HEK293 (cell line): ENCODE data around the gene MXD4.
A peak's percentile ranks its signal among the peaks of the same experiment; 100 is the strongest.

ENCODE experiments used
- CTCF ChIA-PET: fragments of 350-600 bp; formaldehyde crosslinking; extraction: SDS; loops from one replicate; lab custom pipeline; 2021; ENCODE audit warnings: antibody characterized with exemption; lab: Yijun Ruan, JAX
- POLR2A ChIA-PET: fragments of 300-600 bp; formaldehyde crosslinking; extraction: SDS; loops from one replicate; lab custom pipeline; 2020; ENCODE audit warnings: antibody characterized with exemption, inconsistent platforms; lab: Yijun Ruan, JAX
- H3K27ac ChIP-seq: fragments of 200-500 bp; sonication (Bioruptor generic); 2 replicates; pipeline ENCODE4 v1.5.1; 2014; ENCODE audit warnings: low read depth, low read length, control low read depth, inconsistent platforms; ENCODE audit errors: extremely low read depth
- H3K36me3 ChIP-seq, 2 experiments: fragments of 200-500 bp in 1 of 2; sonication (Bioruptor generic) in 1 of 2; 1 replicate in 1 of 2; 2 replicates in 1 of 2; pipeline ENCODE4 v1.5.1; 2014 to 2017; ENCODE audit warnings: inconsistent platforms in 2 of 2, low read length in 2 of 2; ENCODE audit not compliant: control insufficient read depth in 2 of 2, insufficient read depth in 1 of 2
- H3K4me1 ChIP-seq: fragments of 200-500 bp; sonication (Bioruptor generic); 2 replicates; pipeline ENCODE4 v1.5.1; 2014; ENCODE audit warnings: mild to moderate bottlenecking, low read length, inconsistent platforms; ENCODE audit not compliant: control insufficient read depth, insufficient read depth
- H3K4me3 ChIP-seq: 2 replicates; pipeline ENCODE4 v1.5.1; 2011; ENCODE audit warnings: low read depth, mild to moderate bottlenecking, control low read depth, low read length, moderate library complexity
- H3K9me3 ChIP-seq: fragments of 200-500 bp; sonication (Bioruptor generic); 2 replicates; pipeline ENCODE4 v1.5.1; 2014; ENCODE audit warnings: low read depth, low read length, inconsistent platforms; ENCODE audit not compliant: control insufficient read depth, insufficient read depth
- GFI1B ChIP-seq: fragments of 450-650 bp; formaldehyde crosslinking; IDR thresholded peaks from 2 replicates; pipeline ENCODE4 v1.5.1; 2016; ENCODE audit warnings: missing biosample characterization, missing genetic modification characterization
- SETDB1 ChIP-seq: IDR thresholded peaks from one replicate; pipeline ENCODE4 v1.6.1; 2017; ENCODE audit warnings: mild to moderate bottlenecking, low read length, moderate library complexity, mixed read lengths; ENCODE audit not compliant: insufficient read length
- SP2 ChIP-seq: fragments of 450-650 bp; formaldehyde crosslinking; IDR thresholded peaks from 2 replicates; pipeline ENCODE4 v1.5.1; 2016; ENCODE audit warnings: missing biosample characterization, missing genetic modification characterization
- ZFP37 ChIP-seq: fragments of 450-650 bp; formaldehyde crosslinking; IDR thresholded peaks from 2 replicates; pipeline ENCODE4 v1.5.1; 2016; ENCODE audit warnings: missing biosample characterization, missing genetic modification characterization
- ZFP69B ChIP-seq: fragments of 450-650 bp; formaldehyde crosslinking; IDR thresholded peaks from 2 replicates; pipeline ENCODE4 v1.5.1; 2016; ENCODE audit warnings: missing biosample characterization, missing genetic modification characterization
- ZNF112 ChIP-seq: fragments of 450-650 bp; formaldehyde crosslinking; IDR thresholded peaks from 2 replicates; pipeline ENCODE4 v1.5.0; 2017; ENCODE audit warnings: missing biosample characterization, missing genetic modification characterization
- ZNF169 ChIP-seq: fragments of 450-650 bp; formaldehyde crosslinking; IDR thresholded peaks from 2 replicates; pipeline ENCODE4 v1.5.1; 2016; ENCODE audit warnings: missing biosample characterization, missing genetic modification characterization
- ZNF239 ChIP-seq: fragments of 450-650 bp; formaldehyde crosslinking; IDR thresholded peaks from 2 replicates; pipeline ENCODE4 v1.5.1; 2016; ENCODE audit warnings: missing biosample characterization, missing genetic modification characterization
- ZNF280C ChIP-seq: fragments of 450-650 bp; formaldehyde crosslinking; IDR thresholded peaks from 2 replicates; pipeline ENCODE4 v1.5.1; 2016; ENCODE audit warnings: missing biosample characterization, missing genetic modification characterization
- ZNF510 ChIP-seq: fragments of 450-650 bp; formaldehyde crosslinking; IDR thresholded peaks from 2 replicates; pipeline ENCODE4 v1.5.1; 2018; ENCODE audit warnings: mild to moderate bottlenecking, missing genetic modification characterization, missing biosample characterization; ENCODE audit not compliant: insufficient replicate concordance
- ZNF548 ChIP-seq: fragments of 450-650 bp; formaldehyde crosslinking; IDR thresholded peaks from 2 replicates; pipeline ENCODE4 v1.5.1; 2016; ENCODE audit warnings: missing biosample characterization, missing genetic modification characterization
- ZNF560 ChIP-seq: fragments of 450-650 bp; formaldehyde crosslinking; IDR thresholded peaks from 2 replicates; pipeline ENCODE4 v1.5.1; 2017; ENCODE audit warnings: missing biosample characterization, missing genetic modification characterization, borderline replicate concordance
- ZNF596 ChIP-seq: fragments of 450-650 bp; IDR thresholded peaks from 2 replicates; pipeline ENCODE4 v1.5.0; 2018; ENCODE audit warnings: missing biosample characterization, mild to moderate bottlenecking, missing genetic modification characterization, moderate library complexity
- ZNF626 ChIP-seq: fragments of 450-650 bp; sonication (Bioruptor Pico); formaldehyde crosslinking; IDR thresholded peaks from 2 replicates; pipeline ENCODE4 v1.5.1; 2018; ENCODE audit warnings: missing biosample characterization, missing genetic modification characterization, inconsistent platforms
- ZNF677 ChIP-seq: fragments of 450-650 bp; IDR thresholded peaks from 2 replicates; pipeline ENCODE4 v1.5.0; 2018; ENCODE audit warnings: missing biosample characterization, mild to moderate bottlenecking, missing genetic modification characterization, moderate library complexity
- ZNF777 ChIP-seq: fragments of 450-650 bp; formaldehyde crosslinking; IDR thresholded peaks from 2 replicates; pipeline ENCODE4 v1.5.1; 2017; ENCODE audit warnings: missing biosample characterization, missing genetic modification characterization, borderline replicate concordance
- ZNF830 ChIP-seq: fragments of 450-650 bp; IDR thresholded peaks from 2 replicates; pipeline ENCODE4 v1.5.0; 2018; ENCODE audit warnings: missing biosample characterization, missing genetic modification characterization, low read depth, mild to moderate bottlenecking, moderate library complexity
- ZSCAN23 ChIP-seq: fragments of 450-650 bp; formaldehyde crosslinking; IDR thresholded peaks from 2 replicates; pipeline ENCODE4 v1.5.1; 2016; ENCODE audit warnings: missing biosample characterization, missing genetic modification characterization
- TF ChIP-seq, protein P1 (sequence below): fragments of 450-650 bp; formaldehyde crosslinking; IDR thresholded peaks from 2 replicates; pipeline ENCODE4 v1.5.1; 2016; ENCODE audit warnings: missing biosample characterization, missing genetic modification characterization
- TF ChIP-seq, protein P2 (sequence below): fragments of 450-650 bp; formaldehyde crosslinking; IDR thresholded peaks from 2 replicates; pipeline ENCODE4 v1.5.1; 2016; ENCODE audit warnings: missing biosample characterization, missing genetic modification characterization

MXD4 gene

GRCh38 chr4:2261853-2262144, at the start of gene MXD4:
TSS of gene MXD4 (minus strand) at chr4:2262109. CDS start at chr4:2261980, 129 bp downstream.
- Histone ChIP-seq H3K36me3 (peaks cover 0 to 38% of the 10 kb centered on the region in 2 experiments; a peak in 1 of 3 replicates), H3K4me3 (peak within 1 kb of the TSS; percentile 64), H3K9me3 (no peaks in the 10 kb centered on the region), H3K27ac (peak within 1 kb of the TSS; percentile 88; the same call in 1 of the 2 replicates)
- POLR2A ChIA-PET = interaction anchor here (0.5 to 1.6 kb wide), 11 partner anchors 17 to 537 kb away, joined by 3 to 6 read pairs (median 3); partner anchors contain the start of genes CFAP99, HAUS3, POLN and RNF4
- TF ChIP-seq ZNF596 (0 out of 2 replicates have a peak, but pooled peaks have one; percentile 9), ZNF677 (tag by site-specific recombination) (no peak), ZNF510 (no peak)
- TF ChIP-seq, all 188 proteins: peak for 1
- CTCF ChIA-PET = no interaction called here
- no peaks in the 10 kb centered on the region for H3K4me1 ChIP-seq

- POLR2A ChIA-PET = no interaction called here
- no peaks in the 10 kb centered on the region for H3K4me1 ChIP-seq
- H3K4me3 ChIP-seq = no peak overlapping the region
- no peaks in the 10 kb centered on the region for H3K36me3 ChIP-seq
- peak; percentile 48 for TF ChIP-seq SETDB1
- TF ChIP-seq ZNF560 (tag by site-specific recombination) = no peak
- TF ChIP-seq SP2 (tag by site-specific recombination) = no peak
- no peak for TF ChIP-seq ZNF830
- TF ChIP-seq ZNF548 (tag by site-specific recombination) = no peak
- TF ChIP-seq, all 188 proteins: peak for 1
- H3K9me3 ChIP-seq = no peaks in the 10 kb centered on the region
- H3K27ac ChIP-seq = no peak overlapping the region
- CTCF ChIA-PET = no interaction called here
Measured at GRCh38 chr4:2306773-2307410, 45.0 kb upstream of the MXD4 start.

DNA sequence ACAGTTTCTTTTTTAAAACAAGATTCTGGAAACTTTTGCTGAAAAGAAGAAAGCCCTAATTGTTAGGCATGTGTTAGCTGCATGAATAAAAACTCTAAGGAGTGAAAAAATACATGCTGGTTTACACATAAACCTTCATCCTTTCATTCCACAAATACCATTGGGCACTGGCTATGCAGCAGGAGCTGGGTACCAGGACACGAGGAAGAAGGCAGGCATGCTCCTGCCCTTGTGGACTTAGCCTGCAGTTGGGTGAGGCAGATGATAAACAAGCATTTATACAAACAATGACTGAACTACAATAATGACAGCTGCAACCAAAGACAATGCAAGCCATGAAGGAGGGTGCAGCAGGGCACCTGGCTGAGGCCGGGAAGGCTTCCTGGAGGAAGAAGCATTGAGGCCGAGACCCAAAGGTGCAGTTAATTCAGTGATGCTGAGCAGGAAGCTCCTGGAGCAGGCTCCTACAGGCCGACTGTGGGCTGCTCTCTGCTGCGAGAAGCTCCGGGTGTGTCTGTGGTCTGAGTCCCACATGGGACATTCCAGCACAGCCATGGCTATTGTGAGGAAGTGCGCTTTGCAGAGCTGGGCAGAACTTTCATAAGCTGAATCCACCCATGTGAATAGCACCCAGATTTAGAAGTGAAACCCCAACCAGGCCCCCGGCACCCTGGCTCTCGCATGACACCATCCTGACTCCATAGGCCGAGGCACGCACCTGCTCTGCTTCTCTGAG, 44.0 kb upstream of the MXD4 start:
- POLR2A ChIA-PET = no interaction called here
- no peaks in the 10 kb centered on the region for H3K9me3 ChIP-seq
- H3K4me3 ChIP-seq = no peak overlapping the region
- CTCF ChIA-PET = interaction anchor here (0.7 to 0.8 kb wide), 2 partner anchors 10 to 560 kb away, joined by 3 read pairs; no protein-coding TSS in a partner anchor
- no peak overlapping the region for H3K27ac ChIP-seq
- no peak for TF ChIP-seq ZNF239 (tag by site-specific recombination)
- no peak for TF ChIP-seq ZFP69B (tag by site-specific recombination)
- no peak for TF ChIP-seq ZNF169 (tag by site-specific recombination)
- TF ChIP-seq ZFP37 (tag by site-specific recombination) = no peak
- no peak for TF ChIP-seq ZSCAN23 (tag by site-specific recombination)
- TF ChIP-seq ZNF280C = no peak
- TF ChIP-seq ZNF112 (tag by site-specific recombination) = no peak
- no peaks in the 10 kb centered on the region for H3K4me1 ChIP-seq
- H3K36me3 ChIP-seq = no peaks in the 10 kb centered on the region

GRCh38 chr4:2304877-2305561, 43.1 kb upstream of the MXD4 start:
- Histone ChIP-seq H3K36me3 (no peaks in the 10 kb centered on the region), H3K27ac (no peak overlapping the region), H3K4me3 (no peak overlapping the region), H3K4me1 (no peaks in the 10 kb centered on the region), H3K9me3 (no peaks in the 10 kb centered on the region)
- ChIA-PET CTCF (no interaction called here), POLR2A (no interaction called here)
- TF ChIP-seq ZNF239 (tag by site-specific recombination) (no peak), ZNF626 (tag by site-specific recombination) (no peak), ZNF777 (no peak), ZFP37 (tag by site-specific recombination) (no peak), GFI1B (tag by site-specific recombination) (no peak)
- TF ChIP-seq, protein P1, sequence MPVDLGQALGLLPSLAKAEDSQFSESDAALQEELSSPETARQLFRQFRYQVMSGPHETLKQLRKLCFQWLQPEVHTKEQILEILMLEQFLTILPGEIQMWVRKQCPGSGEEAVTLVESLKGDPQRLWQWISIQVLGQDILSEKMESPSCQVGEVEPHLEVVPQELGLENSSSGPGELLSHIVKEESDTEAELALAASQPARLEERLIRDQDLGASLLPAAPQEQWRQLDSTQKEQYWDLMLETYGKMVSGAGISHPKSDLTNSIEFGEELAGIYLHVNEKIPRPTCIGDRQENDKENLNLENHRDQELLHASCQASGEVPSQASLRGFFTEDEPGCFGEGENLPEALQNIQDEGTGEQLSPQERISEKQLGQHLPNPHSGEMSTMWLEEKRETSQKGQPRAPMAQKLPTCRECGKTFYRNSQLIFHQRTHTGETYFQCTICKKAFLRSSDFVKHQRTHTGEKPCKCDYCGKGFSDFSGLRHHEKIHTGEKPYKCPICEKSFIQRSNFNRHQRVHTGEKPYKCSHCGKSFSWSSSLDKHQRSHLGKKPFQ (tag by site-specific recombination) = no peak
- TF ChIP-seq, protein P2, sequence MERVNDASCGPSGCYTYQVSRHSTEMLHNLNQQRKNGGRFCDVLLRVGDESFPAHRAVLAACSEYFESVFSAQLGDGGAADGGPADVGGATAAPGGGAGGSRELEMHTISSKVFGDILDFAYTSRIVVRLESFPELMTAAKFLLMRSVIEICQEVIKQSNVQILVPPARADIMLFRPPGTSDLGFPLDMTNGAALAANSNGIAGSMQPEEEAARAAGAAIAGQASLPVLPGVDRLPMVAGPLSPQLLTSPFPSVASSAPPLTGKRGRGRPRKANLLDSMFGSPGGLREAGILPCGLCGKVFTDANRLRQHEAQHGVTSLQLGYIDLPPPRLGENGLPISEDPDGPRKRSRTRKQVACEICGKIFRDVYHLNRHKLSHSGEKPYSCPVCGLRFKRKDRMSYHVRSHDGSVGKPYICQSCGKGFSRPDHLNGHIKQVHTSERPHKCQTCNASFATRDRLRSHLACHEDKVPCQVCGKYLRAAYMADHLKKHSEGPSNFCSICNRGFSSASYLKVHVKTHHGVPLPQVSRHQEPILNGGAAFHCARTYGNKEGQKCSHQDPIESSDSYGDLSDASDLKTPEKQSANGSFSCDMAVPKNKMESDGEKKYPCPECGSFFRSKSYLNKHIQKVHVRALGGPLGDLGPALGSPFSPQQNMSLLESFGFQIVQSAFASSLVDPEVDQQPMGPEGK (tag by site-specific recombination) = no peak
